Fibroblast of villous mesenchyme (primary cell): Measurements from ENCODE around the gene ARTN. TPM values are rescaled to one million over a fixed set of nuclear protein-coding genes. Genes with fewer than 3 reads are reported as not detected.

Experiments used
- DNase-seq: peaks from one replicate; pipeline ENCODE4 v3.0.0-alpha.2; 2010; ENCODE audit warnings: low read depth
- H3K4me3 ChIP-seq: 2 replicates; pipeline ENCODE4 v1.5.1; 2011; ENCODE audit warnings: low read depth, mild to moderate bottlenecking, low read length
- total RNA-seq: library from RNA; depleted of rRNA; stranded (reverse); fragments of >200 nt; gene quantifications from 2 replicates; pipeline ENCODE4 v1.2.3, GENCODE V29; 2012
- TF ChIP-seq, protein P1 (sequence below): IDR thresholded peaks from 2 replicates; pipeline ENCODE4 v1.5.1; 2012; ENCODE audit warnings: low read depth, mild to moderate bottlenecking, low read length; ENCODE audit not compliant: insufficient read depth

Gene ARTN
- total RNA-seq, 1 donor, result 0.86 TPM

GRCh38 chr1:43970502-43970901, 36.9 kb downstream of the ARTN start:
- no peak for DNase-seq
- TF ChIP-seq, protein P1, sequence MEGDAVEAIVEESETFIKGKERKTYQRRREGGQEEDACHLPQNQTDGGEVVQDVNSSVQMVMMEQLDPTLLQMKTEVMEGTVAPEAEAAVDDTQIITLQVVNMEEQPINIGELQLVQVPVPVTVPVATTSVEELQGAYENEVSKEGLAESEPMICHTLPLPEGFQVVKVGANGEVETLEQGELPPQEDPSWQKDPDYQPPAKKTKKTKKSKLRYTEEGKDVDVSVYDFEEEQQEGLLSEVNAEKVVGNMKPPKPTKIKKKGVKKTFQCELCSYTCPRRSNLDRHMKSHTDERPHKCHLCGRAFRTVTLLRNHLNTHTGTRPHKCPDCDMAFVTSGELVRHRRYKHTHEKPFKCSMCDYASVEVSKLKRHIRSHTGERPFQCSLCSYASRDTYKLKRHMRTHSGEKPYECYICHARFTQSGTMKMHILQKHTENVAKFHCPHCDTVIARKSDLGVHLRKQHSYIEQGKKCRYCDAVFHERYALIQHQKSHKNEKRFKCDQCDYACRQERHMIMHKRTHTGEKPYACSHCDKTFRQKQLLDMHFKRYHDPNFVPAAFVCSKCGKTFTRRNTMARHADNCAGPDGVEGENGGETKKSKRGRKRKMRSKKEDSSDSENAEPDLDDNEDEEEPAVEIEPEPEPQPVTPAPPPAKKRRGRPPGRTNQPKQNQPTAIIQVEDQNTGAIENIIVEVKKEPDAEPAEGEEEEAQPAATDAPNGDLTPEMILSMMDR, result no peak
- peak overlapping the region; percentile 94 for H3K4me3 ChIP-seq

- DNase-seq, result no peak
- TF ChIP-seq, protein P1, result no peak
- H3K4me3 ChIP-seq, result no peak overlapping the region
Observed at GRCh38 chr1:43970911-43971310, 37.3 kb downstream of the ARTN start.

DNA sequence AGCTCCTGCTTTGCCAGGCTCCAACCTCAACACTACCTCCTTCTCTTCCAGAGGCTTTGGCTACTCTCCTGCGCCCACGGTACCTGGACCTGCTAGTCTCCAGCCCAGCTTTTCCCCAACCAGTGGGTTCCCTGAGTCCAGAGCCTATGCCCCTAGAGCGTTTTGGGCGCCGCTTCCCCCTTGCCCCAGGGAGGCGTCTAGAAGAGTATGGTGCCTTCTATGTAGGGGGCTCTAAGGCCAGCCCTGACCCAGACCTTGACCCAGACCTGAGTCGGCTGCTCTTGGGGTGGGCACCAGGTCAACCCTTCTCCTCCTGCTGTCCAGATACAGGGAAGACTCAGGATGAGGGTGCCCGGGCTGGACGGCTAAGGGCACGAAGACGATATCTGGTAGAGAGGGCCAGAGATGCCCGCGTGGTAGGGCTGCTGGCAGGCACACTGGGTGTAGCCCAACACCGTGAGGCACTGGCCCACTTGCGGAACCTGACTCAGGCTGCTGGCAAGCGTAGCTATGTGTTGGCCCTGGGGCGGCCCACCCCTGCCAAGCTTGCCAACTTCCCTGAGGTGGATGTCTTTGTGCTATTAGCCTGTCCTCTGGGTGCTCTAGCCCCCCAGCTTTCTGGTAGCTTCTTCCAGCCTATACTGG, 37.9 kb downstream of the ARTN start:
- H3K4me3 ChIP-seq, result no peak overlapping the region
- DNase-seq, result no peak
- TF ChIP-seq, protein P1, result no peak

- DNase-seq, result no peak
- TF ChIP-seq, protein P1, result no peak
Observed at GRCh38 chr1:43973981-43974442, 40.4 kb downstream of the ARTN start.

DNA sequence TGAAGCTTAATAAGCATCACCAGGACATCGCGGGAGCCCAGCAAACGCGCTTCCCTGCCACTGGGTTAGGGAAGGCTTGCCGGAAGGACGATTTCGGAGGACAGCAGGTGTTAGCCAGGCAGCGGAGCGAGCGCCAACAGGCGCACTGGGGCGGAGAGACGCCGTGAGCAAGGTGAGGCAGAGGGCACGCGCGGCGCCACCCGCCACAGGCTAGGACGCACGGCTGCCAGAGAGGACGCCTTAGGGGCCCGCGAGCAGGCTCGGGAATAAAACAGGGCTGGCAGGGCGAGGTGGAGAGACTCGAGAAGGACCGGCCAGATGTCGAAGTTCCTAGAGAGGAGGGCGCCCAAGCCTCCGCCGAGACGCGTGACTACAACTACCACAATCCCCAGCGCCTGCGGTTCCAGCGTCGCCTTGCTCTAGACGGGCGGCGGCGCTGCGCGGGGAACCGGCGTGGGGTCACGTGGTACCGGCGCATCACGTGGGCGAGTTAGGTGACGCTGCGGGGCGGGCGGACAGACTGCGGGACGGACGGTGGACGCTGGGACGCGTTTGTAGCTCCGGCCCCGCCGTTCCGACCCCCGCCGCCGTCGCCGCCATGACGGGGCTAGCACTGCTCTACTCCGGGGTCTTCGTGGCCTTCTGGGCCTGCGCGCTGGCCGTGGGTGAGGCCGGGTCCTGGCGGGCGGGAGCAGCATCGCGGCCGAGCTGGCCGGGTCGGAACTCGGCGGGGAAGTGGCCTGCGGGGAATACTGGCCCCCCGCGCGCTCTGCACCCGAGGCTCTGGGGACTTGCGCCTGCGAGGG, 41.0 kb downstream of the ARTN start, which contains the start of gene ATP6V0B:
ATP6V0B (plus strand) TSS at position 518 of the 806 bp plus-strand sequence; CDS start at position 599, 81 bp downstream.
- H3K4me3 ChIP-seq, result peak within 1 kb of the TSS; percentile 94
- DNase-seq, result peak; percentile 94
- TF ChIP-seq, protein P1, result peak; percentile 14

More at GRCh38 chr1:43973981-43974442, 40.4 kb downstream of the ARTN start:
- H3K4me3 ChIP-seq, result peak overlapping the region; percentile 94

DNA sequence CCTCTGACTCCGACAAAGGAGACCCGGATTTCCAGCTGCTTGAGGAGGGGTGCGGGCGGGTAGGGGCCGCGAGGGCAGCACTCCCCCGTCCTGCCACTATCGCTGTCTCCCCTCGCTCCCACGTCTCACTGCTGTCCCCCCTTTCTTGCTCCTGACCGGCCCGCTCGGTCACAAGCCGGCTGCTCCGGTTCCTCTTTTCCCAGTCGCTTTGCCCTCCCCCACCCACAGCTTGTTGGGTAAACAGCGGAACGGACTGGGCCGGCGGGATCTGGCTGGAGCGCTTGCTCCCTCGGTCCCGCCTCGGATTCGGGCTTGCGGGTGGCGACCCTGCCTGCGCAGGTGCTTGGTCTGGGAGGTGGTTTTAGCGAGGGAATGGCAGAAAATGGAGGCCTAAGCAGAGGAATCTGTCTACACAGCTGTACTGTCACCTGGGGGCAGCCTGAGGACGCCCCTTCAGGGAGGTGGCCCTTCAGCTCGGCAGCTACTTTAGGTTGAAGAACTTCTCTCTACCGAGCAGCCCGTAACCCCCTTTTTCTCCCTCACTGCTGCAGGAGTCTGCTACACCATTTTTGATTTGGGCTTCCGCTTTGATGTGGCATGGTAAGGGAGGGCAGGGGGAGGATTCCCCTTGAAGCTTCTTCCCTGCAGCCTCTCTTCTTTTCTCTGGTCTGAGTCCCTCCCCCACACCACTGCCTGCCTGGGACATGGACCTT, 41.8 kb downstream of the ARTN start:
- TF ChIP-seq, protein P1, result no peak
- DNase-seq, result peak; percentile 38
- H3K4me3 ChIP-seq, result peak overlapping the region; percentile 94
